ENCODE measurements around the gene MAP4K4.

GRCh38 chr2:101850991-101851390 is 153.5 kb downstream of the MAP4K4 start:
- TF ChIP-seq CTCF (IDR thresholded peaks at IDR 0.05): no peak
- TF ChIP-seq POLR2A (IDR thresholded peaks at IDR 0.05): no peak

All from adrenal gland (tissue), 5 donors.